PFSK-1 (cell line): ENCODE measurements around the gene RASGRP2.

ENCODE experiments used
- POLR2AphosphoS5 ChIP-seq: IDR thresholded peaks from 2 replicates; pipeline ENCODE4 v1.6.1; 2012; ENCODE audit warnings: low read depth, mild to moderate bottlenecking, control low read depth, low read length, moderate library complexity
- REST ChIP-seq, 2 experiments: IDR thresholded peaks; 2 replicates each; pipeline versions ENCODE4 v1.6.1 to v1.8.0; 2011 to 2012; ENCODE audit warnings: low read depth in 2 of 2, low read length in 2 of 2, control low read depth in 1 of 2, inconsistent platforms in 1 of 2, mild to moderate bottlenecking in 1 of 2, moderate library complexity in 1 of 2; ENCODE audit not compliant: insufficient read depth in 1 of 2
- TAF1 ChIP-seq: IDR thresholded peaks from 2 replicates; pipeline ENCODE4 v1.6.1; 2012; ENCODE audit warnings: low read length, control low read depth, borderline replicate concordance; ENCODE audit not compliant: insufficient read depth

GRCh38 chr11:64753019-64753379, 9.1 kb upstream of the RASGRP2 start:
- TF ChIP-seq REST (IDR thresholded peaks at IDR 0.05; ENCODE audit: insufficient read depth in 1 of 2, low read depth in 2 of 2, low read length in 2 of 2): no peak
- TF ChIP-seq POLR2AphosphoS5: no peak
- TF ChIP-seq TAF1: no peak
